Fibroblast of skin of left quadriceps (primary cell): ENCODE data around the gene KLHL10.

Source experiments
- DNase-seq, 2 experiments: peaks; one replicate each; pipeline ENCODE4 v3.0.0-alpha.2; 2013; ENCODE audit warnings: low read depth in 2 of 2

Gene KLHL10

GRCh38 chr17:41894791-41895331 is 57.2 kb downstream of the KLHL10 start:
- peak; percentile 76 to 79 for DNase-seq

- DNase-seq: no peak
Measured at GRCh38 chr17:41895617-41896016, 58.0 kb downstream of the KLHL10 start.

- no peak for DNase-seq
Measured at GRCh38 chr17:41896726-41897125, 59.1 kb downstream of the KLHL10 start.
